Stimulated activated CD4-positive, alpha-beta T cell treated with anti-CD3 and anti-CD28 coated beads, Interleukin-12 subunit alpha, Interleukin-12 subunit beta, amount 100 ng/mL, for 4 hours (primary cell): ENCODE measurements around the gene TMEM143.
"Not testable (repeated sequence)": the region's sequence is repeated elsewhere in the genome, so short reads cannot be mapped to it uniquely, and the experiment has no call there.

Source experiments
- DNase-seq: peaks from one replicate; pipeline ENCODE4 v3.0.0-alpha.2; 2020

Gene TMEM143

DNA sequence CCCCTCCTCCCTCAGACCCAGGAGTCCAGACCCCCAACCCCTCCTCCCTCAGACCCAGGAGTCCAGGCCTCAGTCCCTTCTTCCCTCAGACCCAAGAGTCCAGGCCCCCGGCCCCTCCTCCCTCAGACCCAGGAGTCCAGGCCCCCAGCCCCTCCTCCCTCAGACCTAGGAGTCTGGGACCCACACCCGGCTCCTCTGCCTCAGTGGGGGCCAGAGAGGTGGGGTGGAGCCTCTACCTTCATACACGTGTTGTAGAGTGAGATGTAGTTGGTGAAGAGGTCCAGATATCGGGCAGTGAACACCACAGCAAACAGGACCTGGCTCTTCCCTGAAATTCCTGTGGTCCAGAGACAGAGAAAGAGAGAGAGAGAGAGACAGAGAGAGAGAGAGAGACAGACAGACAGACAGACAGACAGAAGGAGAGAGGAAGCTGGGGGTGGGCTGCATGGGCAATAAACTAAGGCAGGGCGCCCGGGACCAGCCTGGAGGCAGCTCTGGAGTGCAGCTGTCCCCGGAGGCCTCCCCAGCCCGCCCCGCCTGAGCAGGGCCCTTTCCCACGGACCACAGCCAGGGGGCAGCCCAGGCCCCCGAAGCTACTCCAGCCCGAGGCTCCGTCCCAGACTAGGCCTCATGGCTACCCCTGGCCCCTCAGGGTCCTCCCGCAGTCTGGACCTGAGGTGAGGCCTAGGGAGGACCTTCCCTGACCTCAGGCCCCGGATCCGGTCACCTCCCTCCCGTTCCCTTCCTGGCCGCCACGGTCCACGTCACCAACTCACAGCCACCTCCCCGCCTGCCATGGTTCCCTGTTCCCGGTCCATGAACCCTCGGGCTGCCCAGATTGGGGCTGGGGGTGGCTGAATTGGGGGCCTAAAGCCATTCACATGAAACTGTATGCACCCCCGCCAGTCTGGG lies 26.7 kb upstream of the TMEM143 start:
- peak; percentile 58 for DNase-seq

- DNase-seq: no peak
These were observed 23.2 kb upstream of the TMEM143 start for GRCh38 chr19:48386981-48387380.

DNA sequence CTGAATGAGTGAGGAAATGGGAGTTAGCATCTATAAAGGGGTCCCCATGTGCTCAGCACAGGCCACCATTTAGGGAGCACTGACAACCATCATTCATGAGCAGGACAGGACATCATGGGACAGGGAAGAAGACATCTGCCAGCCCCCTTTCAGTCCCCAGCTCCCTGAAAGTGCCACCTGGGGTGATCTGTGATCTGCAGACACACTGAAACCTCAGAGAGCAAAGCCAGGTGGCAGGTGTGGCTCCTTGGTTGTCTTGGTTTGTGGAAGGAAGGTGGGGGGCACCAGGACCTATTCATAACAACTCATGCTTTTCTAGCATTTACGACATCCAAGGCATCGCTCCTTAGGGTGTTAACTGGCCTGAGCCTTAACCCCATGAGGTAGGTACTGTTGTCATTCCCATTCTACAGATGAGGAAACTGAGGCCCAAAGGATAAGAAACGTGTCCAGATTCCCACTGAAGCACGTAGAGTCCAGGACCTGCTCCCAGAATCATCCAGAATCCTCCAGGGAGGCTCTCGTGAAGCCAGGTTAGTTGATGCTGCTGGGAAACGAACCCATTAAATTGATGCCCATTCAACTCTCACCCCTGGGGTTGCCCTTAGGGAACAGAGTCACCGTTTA lies 21.8 kb upstream of the TMEM143 start:
- DNase-seq: no peak

DNA sequence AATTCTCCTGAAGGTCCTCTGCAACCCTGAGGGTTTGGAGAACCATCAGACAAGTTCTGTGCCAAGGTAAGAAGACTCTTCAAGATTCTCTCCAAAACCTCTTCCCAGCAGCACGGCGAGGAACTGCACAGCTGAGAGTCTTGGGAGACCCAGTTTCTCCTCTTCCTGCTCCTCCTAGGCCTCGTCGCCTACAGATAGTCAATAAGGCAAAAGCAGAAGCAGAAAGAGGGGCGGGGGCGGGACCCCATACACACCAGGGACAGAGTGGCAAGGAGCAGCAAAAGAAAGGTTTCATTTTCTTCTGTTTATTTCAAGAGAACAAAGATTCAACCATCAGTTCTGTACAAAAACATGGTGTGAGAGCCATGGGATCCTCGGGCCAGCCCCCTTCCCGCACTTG lies 18.5 kb upstream of the TMEM143 start:
- DNase-seq: no peak

GRCh38 chr19:48381178-48381950 lies 17.6 kb upstream of the TMEM143 start:
- no peak for DNase-seq

DNA sequence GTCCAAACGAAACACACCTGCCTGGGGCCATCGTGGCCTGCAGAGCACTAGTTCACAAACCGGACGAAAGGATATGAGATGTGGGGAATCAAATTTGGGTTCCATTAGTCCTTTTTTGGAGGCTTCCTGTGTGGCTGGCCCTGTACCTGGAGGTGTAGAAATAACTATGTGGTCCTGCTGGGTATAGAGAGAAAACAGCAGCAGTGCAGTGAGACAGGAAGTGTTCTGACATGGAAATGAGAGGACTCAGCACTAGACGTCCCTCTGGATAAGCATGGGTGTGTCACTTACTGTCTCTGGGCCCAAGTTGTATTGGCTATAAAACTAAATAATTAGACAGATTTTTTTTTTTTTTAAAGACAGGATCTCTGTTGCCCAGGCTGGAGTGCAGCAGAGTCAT lies 15.3 kb upstream of the TMEM143 start:
- no peak for DNase-seq

- DNase-seq: no peak
These were observed 14.4 kb upstream of the TMEM143 start for GRCh38 chr19:48378194-48378570.

DNA sequence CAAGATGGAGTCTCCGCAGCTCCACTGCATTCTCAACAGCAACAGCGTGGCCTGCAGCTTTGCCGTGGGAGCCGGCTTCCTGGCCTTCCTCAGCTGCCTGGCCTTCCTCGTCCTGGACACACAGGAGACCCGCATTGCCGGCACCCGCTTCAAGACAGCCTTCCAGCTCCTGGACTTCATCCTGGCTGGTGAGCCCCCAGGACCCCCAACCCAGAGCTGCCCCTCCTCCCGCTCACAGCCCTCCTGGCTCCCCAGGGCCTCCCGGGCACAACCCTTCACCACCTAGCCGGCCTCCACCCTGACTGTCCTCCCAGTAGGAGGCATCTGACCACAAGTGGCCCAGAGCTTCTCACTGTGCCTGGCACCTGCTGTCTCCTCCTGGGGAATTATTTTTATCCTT lies 9.8 kb upstream of the TMEM143 start:
- DNase-seq: no peak

DNA sequence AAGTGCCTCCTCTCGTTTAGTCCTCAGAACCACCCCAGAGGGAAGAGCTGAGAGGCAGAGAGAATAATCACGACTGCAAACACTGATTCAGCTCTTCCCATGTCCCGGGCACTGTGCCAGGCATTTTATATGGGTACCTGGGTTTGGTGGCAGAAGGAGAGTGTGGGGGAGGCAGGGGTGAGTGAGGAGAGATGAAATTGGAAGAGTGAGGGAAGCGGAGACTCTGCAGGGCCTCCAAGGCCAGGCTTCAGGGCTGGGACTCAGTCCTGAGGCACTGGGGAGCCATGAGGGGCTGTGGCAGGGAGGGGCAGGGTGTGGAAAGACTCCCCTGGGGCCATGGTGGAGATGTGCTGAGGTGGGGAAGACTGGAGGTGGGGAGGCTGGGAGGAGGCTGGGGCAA lies 9.2 kb upstream of the TMEM143 start:
- no peak for DNase-seq

DNA sequence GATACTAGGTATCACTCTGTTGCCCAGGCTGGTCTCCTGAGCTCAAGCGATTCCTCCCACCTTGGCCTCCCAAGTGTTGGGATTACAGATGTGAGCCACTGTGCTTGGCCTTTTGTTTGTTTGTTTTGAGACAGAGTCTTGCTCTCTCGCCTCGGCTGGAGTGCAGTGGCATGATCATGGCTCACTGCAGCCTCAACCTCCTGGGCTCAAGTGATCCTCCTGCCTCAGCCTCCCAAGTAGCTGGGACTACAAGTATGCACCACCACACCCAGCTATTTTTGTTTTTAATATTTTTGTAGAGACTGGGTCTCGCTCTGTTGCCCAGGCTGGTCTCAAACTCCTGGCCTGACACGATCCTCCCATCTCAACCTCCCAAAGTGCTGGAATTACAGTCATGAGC lies 8.0 kb upstream of the TMEM143 start:
- not testable (repeated sequence) for DNase-seq

- DNase-seq: no peak
These were observed 7.6 kb upstream of the TMEM143 start for GRCh38 chr19:48371367-48371766.

- DNase-seq: no peak
These were observed 7.2 kb upstream of the TMEM143 start for GRCh38 chr19:48370955-48371354.

DNA sequence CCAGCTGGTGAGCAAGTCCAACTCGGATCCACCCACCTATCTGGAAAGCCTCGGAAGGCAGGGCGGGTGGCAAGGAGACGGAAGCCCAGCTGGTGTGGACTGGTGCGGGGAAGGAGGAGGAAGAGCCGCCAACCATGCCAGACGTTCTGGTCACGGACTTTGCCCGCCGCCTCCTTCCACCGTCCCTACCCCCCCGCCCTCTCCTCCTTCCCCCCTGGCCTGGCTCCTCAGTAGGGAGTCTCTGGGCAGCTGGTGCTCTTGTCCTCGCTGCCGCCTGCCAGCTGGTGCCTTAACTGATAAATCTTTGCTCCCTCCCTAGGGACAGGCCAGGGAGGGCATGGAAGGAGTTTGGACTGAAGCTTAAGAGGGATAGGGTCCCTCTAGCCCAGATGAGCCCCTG lies 5.2 kb upstream of the TMEM143 start:
- DNase-seq: no peak

DNA sequence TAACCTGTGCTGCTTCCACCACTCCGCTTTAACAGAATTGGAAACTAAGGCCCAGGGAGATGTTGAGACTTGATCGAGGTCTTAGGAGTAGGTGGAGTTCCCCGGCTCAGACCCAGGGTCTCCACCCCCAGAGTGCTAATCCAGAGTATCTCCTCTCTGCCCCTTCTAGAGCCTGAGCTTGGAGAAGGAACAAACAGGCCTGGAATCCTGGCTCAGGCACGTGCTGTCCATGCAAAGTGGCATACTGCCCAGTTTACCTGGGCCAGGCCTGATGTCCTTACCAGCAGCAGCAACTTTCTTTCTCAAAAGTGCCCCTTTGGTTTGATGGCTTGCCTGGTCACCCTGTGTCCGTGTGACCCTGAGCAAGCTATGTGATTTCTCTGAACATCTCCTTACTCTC lies 4.1 kb upstream of the TMEM143 start:
- DNase-seq: no peak

- DNase-seq: no peak
These were observed 1.9 kb upstream of the TMEM143 start for GRCh38 chr19:48365602-48366001.

- no peak for DNase-seq
These were observed 1.0 kb upstream of the TMEM143 start for GRCh38 chr19:48364598-48365348.

- DNase-seq: peak; percentile 25
These were observed 285 bp downstream of the TMEM143 start for GRCh38 chr19:48363500-48363809.

GRCh38 chr19:48362716-48363499 lies 832 bp downstream of the TMEM143 start:
- peak; percentile 86 for DNase-seq

- no peak for DNase-seq
These were observed 1.8 kb downstream of the TMEM143 start for GRCh38 chr19:48361912-48362311.

- DNase-seq: no peak
These were observed 4.6 kb downstream of the TMEM143 start for GRCh38 chr19:48359123-48359522.

- no peak for DNase-seq
These were observed 8.3 kb downstream of the TMEM143 start for GRCh38 chr19:48355365-48355954.
